GDM1 (cell line): ENCODE data around the gene SYNJ2BP.
A peak's percentile ranks its signal among the peaks of the same experiment; 100 is the strongest.
"Not testable (repeated sequence)": the region's sequence is repeated elsewhere in the genome, so short reads cannot be mapped to it uniquely, and the experiment has no call there.

Source experiments
- DNase-seq: peaks from one replicate; lab custom pipeline; 2025; lab: John Stamatoyannopoulos, UW

SYNJ2BP gene

GRCh38 chr14:70416725-70417349 lies at the start of gene SYNJ2BP:
Gene SYNJ2BP, minus strand, starts transcription at chr14:70417090. Its CDS starts 127 bp downstream, at chr14:70416963.
- peak; percentile 19 for DNase-seq

GRCh38 chr14:70454731-70455130 lies 37.8 kb upstream of the SYNJ2BP start:
- DNase-seq = no peak

GRCh38 chr14:70451874-70452273 lies 35.0 kb upstream of the SYNJ2BP start, which contains the start of gene ADAM21:
Gene ADAM21, plus strand, starts transcription at chr14:70452174. Its CDS starts 5,326 bp downstream, at chr14:70457500.
- no peak for DNase-seq

- DNase-seq = no peak
These were observed 31.9 kb upstream of the SYNJ2BP start for GRCh38 chr14:70448633-70449340.

- DNase-seq = no peak
These were observed 25.9 kb upstream of the SYNJ2BP start for GRCh38 chr14:70442750-70443149.

GRCh38 chr14:70441641-70442040 lies 24.8 kb upstream of the SYNJ2BP start:
- DNase-seq = no peak

- DNase-seq = no peak
These were observed 20.0 kb upstream of the SYNJ2BP start for GRCh38 chr14:70436867-70437266.

- not testable (repeated sequence) for DNase-seq
These were observed 9.7 kb upstream of the SYNJ2BP start for GRCh38 chr14:70426555-70426954.

- DNase-seq = no peak
These were observed 8.5 kb upstream of the SYNJ2BP start for GRCh38 chr14:70425354-70425753.

GRCh38 chr14:70422538-70422937 lies 5.6 kb upstream of the SYNJ2BP start:
- no peak for DNase-seq

- not testable (repeated sequence) for DNase-seq
These were observed 2.5 kb upstream of the SYNJ2BP start for GRCh38 chr14:70419270-70419931.

GRCh38 chr14:70416338-70416724 lies 559 bp downstream of the SYNJ2BP start:
- no peak for DNase-seq

GRCh38 chr14:70415788-70416187 lies 1.1 kb downstream of the SYNJ2BP start:
- DNase-seq = no peak

GRCh38 chr14:70407621-70408020 lies 9.3 kb downstream of the SYNJ2BP start:
- no peak for DNase-seq

- DNase-seq = not testable (repeated sequence)
These were observed 10.7 kb downstream of the SYNJ2BP start for GRCh38 chr14:70406216-70406615.

- not testable (repeated sequence) for DNase-seq
These were observed 13.6 kb downstream of the SYNJ2BP start for GRCh38 chr14:70403335-70403734.

GRCh38 chr14:70401643-70402042 lies 15.2 kb downstream of the SYNJ2BP start:
- no peak for DNase-seq

GRCh38 chr14:70398706-70399431 lies 18.0 kb downstream of the SYNJ2BP start:
- no peak for DNase-seq

- DNase-seq = no peak
These were observed 18.6 kb downstream of the SYNJ2BP start for GRCh38 chr14:70398280-70398679.

GRCh38 chr14:70397746-70398145 lies 19.1 kb downstream of the SYNJ2BP start:
- no peak for DNase-seq

- DNase-seq = no peak
These were observed 22.1 kb downstream of the SYNJ2BP start for GRCh38 chr14:70394674-70395306.

GRCh38 chr14:70392676-70393075 lies 24.2 kb downstream of the SYNJ2BP start:
- no peak for DNase-seq
